GM18861 (cell line): ENCODE measurements around the gene ZNF654.

Experiments used
- ATAC-seq: cut with Tn5 transposase; IDR thresholded peaks from one replicate; pipeline ENCODE4 v1.9.1; 2021; ENCODE audit not compliant: unreplicated experiment

ZNF654 gene

DNA sequence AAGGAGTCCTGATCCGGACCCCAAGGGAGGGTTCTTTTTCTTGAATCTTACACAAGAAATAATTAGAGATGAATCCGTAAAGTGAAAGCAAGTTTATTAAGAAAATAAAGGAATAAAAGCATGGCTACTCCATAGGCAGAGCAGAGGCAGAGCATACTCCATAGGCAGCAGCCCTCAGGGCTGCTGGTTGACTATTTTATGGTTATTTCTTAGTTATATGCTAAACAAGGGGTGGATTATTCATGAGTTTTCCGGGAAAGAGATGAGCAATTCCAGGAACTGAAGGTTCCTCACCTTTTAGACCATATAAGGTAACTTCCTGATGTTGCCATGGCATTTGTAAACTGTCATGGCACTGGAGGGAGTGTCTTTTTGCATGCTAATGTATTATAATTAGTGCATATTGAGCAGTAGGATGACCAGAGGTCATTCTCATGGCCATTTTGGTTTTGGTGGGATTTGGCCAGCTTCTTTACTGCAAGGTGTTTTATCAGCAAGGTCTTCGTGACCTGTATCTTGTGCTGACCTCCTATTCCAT, 132.9 kb downstream of the ZNF654 start:
- ATAC-seq = no peak

DNA sequence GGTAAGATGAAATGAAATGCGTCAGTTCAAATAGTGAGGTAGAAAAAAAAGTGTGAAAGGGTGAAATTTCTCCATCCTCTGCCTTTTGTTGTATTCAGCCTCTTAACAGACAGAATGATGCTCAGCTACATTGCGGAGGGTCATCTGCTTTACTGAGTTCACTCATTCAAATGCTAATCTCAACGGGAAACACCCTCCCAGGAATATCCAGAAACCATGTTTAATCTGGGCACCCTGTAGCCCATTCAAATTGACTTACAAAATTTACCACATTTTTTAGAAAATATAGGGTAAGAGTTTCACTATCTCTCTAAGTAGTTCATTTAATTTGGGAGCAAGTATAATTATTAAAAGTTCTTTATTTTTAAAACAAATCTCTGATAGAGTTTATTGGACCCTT, 133.6 kb downstream of the ZNF654 start:
- ATAC-seq = no peak
